Right renal pelvis (tissue), 4 donors: ENCODE data around the gene TMC6. TPM values are rescaled to one million over a fixed set of nuclear protein-coding genes. Genes with fewer than 3 reads are reported as not detected.
"Not testable (repeated sequence)": the region's sequence is repeated elsewhere in the genome, so short reads cannot be mapped to it uniquely, and the experiment has no call there.

ENCODE experiments used
- DNase-seq, 4 donors: peaks; one replicate each; pipeline ENCODE4 v3.0.0-alpha.2; 2013; ENCODE audit warnings: low read depth in 4 of 4, low spot score in 3 of 4, missing footprints in 1 of 4
- polyA plus RNA-seq, 4 donors: library from polyadenylated mRNA; unstranded; fragments of 120-200 nt; gene quantifications; one replicate each; pipeline ENCODE4 v1.2.1, GENCODE V29; 2013; ENCODE audit not compliant: insufficient read length in 4 of 4

The TMC6 gene
- polyA plus RNA-seq, 4 donors, result 19.0 to 39.8 (median 27.3) TPM

DNA sequence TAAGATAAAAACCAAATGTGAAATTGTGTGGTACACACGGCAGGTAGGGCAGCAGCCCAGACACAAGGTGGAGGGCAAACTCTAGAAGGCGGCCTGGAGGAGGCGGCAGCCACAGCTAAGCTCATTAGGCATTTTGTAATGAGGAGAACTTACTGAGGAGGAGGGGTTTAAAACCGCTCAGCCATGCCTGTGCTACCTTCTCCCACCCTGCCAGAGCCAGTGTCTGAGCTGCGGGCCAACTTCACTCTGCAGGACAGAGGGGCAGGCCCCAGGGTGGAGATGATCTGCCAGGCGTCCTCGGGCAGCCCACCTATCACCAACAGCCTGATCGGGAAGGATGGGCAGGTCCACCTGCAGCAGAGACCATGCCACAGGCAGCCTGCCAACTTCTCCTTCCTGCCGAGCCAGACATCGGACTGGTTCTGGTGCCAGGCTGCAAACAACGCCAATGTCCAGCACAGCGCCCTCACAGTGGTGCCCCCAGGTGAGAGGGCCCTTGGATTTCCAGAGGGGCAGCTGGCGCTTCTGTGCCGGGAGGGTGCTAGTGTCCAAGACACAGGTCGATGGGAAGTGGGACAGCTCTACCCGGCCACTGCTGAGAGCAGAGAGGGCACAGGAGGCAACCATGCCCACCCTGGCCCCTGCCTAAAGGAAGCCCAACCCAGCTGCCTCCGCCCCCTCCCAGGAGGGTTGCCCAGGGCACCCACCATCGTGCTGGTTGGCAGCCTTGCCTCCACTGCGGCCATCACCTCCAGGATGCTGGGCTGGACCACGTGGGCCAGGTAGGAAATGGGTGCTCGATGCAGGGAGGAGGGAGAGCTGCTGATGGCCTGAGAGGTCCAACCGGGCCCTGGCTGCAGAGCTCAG, 35.6 kb upstream of the TMC6 start:
- DNase-seq, result no peak

DNA sequence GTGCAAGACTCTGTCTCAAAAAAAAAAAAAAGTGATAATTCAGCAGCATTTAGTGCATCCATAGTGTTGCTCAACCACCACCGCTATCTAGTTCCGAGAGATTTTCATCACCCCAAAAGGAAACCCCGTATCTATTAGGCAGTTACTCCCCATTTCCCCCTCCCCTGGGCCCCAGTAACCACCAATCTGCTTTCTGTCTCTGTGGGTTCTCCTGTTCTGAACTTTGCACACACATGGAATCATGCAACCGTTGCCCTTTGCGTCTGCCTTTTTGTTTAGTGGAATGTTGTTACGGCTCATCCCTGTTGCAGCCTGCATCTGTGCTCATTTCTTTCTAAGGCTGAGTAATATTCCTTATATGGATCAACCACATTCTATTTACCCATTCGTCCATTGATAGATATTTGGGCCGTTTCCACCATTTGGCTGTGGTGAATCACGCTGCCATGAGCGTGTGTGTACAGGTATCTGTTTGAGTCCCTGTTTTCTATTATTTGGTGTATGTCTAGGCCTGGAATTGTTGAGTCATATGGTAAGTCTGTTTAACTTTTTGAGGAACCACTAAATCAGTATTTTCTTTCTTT, 31.1 kb upstream of the TMC6 start:
- DNase-seq, result no peak

DNA sequence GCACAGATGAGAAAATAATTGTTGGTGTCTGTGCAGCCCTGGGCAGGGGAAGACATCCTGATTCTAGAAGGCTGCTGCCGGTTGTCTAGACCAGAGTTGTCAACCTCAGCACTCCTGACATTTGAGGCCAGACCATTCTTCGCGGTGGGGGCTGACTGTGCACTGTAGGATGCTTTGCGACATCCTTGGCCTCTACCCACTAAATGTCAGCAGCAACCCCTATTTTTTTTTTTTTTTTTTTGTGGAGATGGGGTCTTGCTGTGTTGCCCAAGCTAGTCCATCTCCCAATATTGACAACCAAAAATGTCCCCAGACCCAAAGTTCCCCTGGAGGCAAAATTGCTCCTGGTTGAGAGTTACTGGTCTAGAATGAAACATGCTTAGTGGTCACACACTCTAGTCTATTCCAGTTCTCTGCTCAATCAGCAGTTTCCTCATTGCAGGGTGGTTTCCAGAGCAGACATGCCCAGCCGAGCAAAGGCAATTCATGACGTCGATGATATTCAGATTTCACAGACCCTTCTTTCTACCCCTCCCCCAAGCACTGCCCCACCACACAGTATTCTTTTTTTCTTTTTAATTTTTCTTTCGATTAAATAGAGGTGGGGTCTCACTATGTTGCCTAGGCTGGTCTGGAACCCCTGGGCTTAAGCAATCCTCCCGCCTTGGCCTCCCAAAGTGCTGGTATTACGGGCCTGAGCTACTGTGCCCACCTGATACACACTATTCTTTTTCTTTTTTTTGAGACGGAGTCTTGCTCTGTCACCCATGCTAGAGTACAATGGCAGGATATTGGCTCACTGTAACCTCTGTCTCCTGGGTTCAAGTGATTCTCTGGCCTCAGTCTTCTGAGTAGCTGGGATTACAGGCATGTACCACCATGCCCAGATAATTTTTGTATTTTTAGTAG, 26.6 kb upstream of the TMC6 start:
- no peak for DNase-seq

DNA sequence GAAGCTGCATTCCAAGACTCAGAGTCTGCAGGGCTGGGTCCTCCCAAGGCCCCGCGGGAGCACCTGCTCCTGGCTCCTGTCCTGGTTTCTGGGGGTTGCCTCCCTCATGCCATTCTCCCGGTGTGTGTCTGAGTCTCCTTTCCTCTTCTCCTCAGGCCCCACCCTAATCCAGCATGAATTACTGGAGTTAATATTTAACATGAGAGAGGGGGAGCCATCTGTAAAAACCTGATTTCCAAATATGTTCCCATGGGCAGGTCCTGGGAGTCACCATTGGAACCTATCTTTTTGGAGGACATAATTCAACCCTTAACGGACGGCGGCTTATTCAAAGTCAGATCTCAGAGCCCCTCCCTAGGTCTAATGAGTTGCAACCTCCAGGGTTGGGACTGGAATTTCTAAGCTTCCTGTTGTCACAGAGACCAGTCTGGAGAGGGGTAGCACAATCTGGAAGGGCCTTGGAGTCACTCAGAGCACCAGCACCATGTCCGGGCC, 23.0 kb upstream of the TMC6 start:
- no peak for DNase-seq

DNA sequence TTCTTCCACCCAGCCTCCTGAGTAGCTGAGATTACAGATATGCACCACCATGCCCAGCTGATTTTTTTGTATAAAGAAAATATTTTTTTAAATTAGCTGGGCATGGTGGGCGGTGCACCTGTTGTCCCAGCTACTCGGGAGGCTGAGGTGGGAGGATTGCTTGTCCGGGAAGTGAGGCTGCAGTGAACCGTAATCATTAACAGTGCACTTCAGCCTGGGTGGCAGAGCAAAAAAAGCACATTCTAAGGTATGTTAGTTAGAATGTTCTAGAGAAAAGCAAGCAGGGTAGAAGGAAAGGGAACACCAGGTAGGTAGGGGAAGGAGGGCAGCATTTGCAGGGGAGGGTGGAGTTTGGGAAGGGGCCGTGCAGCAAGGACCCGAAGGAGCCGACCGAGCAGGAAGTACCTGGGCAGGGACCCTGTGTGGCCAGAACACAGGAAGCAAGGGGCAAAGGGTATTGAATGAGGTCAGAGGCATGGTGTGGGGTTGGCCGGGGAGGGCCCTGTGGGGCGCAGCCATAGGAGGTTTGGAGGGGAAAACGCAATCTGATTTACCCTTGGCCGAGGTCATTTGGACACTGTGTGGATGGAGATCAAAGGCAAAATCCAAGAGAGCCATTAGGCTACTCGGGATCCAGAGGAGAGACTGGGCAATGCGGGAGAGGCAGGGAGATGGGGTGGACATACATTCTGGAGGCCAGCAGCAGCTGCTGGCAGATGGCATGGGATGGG, 19.9 kb upstream of the TMC6 start:
- DNase-seq, result no peak

DNA sequence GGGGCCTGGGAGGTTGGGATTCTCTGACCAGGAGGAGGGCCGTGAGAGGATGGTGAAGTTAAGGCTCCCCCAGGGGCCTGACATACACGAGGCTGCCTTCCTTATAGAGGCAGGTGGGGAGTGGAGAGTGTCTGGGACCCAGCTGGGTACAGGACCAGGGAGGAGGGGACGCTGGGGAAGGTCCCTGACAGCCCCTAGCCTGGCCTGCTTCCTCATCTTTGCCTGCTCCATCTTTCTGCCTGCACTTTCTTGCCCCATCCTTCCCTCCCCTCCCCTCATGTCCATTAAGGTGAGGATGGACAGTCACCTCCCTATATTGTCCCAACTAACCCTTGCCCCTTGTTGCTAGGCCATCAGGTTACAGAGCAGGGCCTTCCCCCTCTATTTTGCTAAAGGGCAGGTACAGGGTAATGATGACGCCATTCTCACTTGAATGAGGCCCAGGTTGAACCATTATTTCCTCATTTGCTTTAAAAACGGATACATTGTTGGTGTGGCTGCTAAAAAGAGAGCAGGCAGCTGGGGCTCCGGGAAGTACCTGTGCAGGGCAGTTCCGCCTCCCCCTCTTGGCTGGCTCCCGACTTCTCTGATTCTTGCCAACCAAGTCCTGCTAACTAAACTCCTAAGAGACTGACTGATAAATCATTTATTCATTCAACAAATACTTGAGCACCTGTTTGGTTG, 18.9 kb upstream of the TMC6 start:
- DNase-seq, result no peak

DNA sequence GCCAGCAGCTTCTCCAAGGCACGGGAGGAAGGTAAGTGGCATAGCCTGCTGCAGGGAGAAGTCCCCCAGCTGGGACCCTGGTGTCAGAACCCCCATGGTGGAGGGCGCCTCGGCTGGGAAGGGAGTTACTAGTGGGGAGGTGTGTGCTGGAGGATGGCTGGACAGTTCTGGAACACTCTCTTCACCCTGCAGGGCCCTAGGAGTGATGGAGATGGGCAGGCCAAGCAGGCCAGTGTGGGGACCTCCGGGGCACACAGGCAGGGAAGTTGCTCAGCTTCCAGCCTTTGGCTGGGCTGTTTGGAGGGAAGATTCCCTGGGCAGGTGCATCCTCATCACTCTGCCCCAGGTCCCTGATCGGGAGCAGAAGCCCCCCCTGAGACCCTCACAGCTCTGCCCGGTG, 18.3 kb upstream of the TMC6 start:
- DNase-seq, result no peak

DNA sequence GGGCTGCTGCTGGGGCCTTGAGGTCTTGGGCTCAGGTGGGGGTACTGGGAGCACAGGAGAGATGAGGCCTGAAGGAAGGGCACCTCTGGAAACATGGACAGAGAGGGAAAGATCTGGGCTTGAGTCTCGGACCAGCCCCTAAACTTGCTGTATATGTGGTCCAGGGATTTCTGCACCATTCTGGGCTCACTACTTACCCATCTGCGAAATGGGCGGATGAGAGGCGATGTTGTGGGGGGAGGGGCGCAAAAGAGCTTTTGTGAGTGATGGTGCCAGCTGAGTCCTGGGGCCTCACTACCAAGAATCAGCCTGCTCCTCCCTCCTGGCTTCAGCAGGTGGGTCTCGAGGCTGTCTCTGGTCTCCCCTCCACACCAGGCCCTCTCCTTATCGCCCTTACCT, 17.9 kb upstream of the TMC6 start:
- no peak for DNase-seq

DNA sequence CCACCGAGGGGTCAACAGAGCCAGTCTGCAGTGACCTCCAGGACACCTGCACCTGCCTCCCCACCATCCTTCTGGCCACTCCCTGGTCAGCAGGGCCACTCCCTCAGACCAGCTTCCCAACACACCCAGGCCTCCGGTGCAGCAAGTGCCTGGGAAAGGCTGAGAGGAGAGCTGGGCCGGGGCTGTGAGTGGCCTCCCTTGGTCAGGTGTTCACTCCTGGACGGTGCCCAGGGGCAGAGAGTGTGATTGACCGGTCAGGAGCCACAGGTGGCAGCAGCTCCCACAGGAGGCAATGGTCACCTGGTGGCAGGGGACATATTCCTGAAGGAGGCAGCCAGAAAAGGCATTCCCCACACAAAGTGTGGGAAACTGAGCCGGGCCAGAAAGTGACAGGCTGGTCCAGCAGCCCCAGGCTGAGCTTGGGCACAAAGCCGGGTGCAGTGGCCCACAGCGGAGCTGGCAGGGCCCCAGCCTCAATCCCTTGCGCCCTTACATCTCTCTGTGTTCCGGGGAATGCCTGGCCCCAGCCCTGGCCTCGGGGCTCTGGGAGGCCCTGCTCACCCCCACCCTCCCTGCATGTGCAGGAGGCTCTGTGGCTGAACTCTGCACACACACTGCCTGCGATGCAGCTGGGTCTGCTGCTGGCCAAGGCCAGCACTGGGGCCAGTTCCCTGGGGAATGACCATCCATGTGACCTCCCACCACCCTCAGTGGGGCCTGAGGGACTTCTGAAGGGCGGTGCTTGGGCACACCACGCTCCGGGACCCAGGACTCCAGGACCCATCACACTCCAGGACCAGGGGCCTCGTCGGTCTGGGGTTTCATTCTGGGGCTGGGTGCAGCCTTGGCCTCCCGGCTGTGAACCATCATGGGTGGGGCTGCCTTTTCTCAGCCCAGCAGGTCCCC, 16.4 kb upstream of the TMC6 start:
- DNase-seq, result no peak

DNA sequence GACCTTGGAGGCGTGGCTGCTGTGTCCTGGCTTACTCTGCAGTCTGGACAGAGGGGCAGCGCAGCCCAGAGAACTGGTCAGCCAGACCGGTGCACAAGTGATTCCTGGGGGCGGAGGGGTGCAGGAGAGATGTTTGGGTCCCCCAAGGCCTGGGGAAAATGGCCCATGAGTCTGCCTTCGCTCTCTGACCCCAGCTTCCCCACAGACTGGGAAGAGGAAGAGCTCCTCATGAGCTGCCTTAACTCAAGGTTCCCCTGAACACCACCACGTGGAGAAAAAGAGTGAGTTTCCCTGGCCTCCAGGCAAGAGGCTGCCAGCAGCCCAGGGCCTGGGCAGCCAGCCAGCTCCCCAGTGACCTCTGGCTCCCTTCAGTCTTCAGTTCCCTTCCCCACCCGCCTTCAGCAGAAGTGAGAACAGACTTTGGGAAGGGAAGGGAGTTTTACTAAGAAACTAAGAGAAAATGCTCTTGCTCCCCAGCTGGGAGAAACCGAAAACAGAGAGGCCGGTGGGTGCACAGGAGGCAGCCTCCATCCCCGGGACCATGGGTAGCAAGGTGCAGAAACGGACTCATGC, 15.7 kb upstream of the TMC6 start:
- DNase-seq, result peak in 1 of 4 donors; percentile 73

DNA sequence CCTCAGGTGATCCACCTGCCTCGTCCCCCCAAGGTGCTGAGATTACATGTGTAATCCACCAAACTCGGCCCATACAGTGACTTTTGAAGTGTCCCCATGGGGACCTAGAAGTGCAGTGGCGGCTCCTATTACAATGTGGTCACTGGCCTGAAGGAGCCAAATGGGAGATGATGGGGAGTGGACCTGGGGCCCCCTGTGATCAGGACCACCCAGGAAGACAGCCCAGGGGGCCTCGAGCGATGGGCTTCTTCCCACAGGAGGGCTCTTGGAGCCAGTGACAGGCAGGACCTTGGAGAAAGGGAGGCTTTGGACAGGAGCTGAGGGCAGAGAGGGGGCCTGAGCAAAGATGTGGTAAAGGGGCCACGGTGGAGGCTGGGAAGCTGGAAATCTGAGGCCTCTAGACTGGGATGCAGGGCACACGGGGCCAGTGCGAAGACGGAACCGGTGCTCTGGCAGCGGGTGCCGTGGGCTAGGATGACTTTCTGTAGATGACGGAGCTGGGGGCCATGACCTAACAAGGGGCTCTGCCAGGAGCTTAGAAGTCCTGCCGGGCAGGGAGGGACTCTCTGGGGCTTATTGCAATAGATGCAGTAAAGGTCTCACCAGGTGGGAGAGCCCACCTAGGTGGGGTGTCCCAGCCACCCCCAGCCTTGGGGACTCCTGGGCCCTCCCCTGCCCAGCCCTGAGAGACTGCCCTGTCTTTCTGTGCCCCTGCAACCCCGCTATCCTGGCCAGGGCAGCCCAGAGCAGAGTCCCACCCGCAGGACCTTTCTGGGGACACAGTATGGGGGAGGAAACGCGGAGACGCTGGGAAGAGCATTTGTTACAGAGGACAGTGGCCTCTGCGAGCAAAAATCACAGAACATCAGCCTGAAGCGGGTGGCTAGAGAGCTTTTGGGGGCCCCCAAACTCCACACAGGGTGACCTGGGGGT, 14.9 kb upstream of the TMC6 start:
- no peak for DNase-seq

DNA sequence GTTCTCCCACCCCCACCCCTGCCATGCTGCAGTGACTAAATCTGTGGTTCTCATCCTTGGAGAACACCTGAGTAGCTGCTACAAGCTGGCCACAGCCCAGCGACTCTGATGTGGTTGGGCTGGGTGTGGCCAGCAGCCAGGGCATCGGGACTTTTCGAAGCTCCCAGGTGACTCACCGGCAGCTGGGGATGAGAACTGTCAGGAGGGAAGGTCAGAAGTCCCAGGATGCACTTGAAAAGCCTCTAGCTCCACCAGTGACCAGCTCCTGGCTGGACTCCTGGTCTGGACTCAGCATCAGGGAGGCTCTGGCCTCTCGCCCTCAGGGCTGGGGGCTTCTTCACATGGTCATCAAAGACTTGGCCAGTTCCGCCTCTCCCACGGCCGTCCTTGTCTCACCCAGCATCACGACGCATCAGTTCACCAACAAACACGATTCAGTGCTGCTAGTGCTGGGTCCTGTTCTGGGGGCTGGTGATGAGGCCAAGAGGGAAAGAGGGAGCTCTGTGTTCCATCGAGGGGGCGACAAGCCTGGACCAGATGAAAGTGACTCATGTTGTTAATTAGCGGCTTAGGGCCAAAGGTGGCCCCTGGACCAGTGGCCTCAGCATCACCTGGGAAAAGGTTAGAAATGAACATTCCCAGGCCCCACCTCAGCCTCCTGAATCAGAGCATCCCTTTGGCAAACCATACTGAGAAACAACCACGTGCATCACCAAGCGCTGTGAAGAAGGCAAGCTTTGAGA, 13.7 kb upstream of the TMC6 start:
- DNase-seq, result no peak

DNA sequence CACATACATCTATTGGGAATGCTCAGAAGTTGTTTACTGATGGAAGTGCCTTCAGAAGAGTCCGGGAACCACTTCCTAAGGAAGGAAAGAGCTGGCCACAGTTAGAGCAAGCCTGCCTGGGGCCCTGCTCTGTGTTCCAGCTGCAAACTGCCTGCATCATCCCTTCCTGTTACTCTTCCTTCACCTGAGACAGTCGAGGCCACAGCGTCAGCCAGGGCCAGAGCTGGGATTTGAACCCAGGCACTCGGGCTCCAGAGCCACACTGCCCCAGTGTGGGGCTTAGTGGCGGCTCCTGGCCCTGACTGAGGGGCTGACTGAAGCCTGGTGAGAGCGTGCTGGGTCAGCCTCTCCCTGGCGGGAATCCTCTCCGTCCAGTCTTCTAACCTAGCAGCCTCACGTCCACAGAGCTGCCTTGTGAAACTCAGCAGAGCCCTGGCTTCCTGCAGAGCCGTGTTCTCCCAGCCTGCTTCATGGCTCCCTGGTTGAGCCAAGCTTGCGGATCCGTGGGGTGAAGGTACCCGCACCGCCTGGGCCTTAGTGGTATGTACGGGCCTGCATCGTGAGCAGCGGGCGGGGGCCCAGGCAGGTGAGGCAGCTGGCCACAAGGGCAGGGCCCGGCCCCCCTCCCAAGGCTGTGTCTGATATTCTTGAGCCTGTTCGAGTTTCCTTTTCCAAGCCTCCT, 13.0 kb upstream of the TMC6 start:
- DNase-seq, result no peak

DNA sequence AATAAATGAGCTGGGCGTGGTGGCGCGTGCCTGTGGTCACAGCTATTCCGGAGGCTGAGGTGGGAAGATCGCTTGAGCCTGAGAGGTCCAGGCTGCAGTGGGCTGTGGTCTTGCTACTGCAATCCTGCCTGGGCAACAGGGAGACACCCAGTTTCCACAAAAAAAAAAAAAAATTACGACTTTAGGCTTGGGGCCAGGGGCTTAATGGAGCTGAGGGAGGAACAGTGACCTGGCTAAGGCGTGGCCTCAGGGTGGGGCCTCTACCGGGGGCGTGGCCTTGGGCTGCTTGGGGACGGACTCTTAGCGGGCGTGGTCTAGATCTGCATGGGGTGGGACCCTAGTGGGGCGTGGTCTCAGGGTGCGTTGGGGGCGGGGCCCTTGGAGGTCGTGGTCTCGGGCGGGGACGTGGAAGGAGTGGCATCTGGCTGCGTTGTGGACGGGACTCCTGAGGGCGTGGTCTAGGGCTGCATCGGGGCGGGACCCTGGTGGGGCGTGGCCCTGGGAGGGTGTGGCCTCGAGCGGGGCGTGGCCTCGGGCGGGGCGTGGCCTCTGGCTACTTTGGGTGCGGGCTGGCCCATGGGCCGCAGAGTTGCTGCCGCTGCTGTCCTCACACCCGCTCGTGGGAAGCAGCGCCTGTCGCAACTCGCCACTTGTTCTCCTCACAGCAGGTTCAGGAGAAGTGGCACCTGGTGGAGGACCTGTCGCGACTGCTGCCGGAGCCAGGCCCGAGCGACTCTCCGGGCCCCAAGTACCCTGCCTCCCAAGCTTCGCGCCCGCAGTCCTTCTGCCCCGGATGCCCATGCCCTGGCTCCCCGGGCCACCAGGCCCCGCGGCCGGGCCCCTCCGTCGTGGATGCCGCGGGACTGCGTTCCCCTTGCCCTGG, 11.9 kb upstream of the TMC6 start:
- DNase-seq, result no peak

DNA sequence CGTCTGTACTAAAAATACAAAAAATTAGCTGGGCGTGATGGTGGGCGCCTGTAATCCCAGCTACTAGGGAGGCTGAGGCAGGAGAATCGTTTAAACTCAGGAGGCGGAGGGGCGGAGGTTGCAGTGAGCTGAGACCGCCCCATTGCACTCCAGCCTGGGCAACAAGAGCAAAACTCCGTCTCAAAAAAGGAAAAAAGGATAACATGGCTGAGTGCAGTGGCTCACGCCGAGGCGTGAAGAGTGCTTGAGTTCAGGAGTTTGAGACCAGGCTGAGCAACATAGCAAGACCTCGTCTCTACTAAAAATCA, 11.3 kb upstream of the TMC6 start:
- DNase-seq, result not testable (repeated sequence)
